Measurements from ENCODE around the gene CRTC3. TPM values are rescaled to one million over a fixed set of nuclear protein-coding genes. Genes with fewer than 3 reads are reported as not detected.

Gene CRTC3
- total RNA-seq, 1 experiment from 2014 or later: 3.9 TPM

DNA sequence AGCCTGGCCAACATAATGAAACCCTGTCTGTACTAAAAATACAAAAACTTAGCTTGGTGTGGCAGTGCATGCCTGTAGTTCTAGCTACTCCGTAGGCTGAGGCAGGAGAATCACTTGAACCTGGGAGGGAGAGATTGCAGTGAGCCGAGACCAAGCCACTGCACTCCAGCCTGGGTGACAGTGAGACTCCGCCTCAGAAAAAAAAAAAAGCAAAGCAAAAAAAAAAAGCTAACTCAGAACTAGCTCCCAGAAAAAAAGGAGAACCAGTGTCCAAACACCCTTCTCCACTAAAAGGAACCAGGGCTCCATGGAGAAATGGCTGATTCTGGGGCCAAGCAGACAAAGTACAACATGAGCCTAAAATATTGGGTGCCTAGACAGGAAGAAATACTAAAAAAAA lies 16.7 kb upstream of the CRTC3 start:
- no peak overlapping the region for H3K14ac ChIP-seq (ENCODE audit: insufficient read depth, low read length)
- no peak overlapping the region for H4K8ac ChIP-seq (replicated peaks; ENCODE audit: insufficient read length, low read depth, low read length)
- H3K23ac ChIP-seq (ENCODE audit: insufficient read length, low read depth, low read length): no peak overlapping the region
- no peaks in the 10 kb centered on the region for H4K20me1 ChIP-seq (ENCODE audit: control insufficient read depth, insufficient read depth, insufficient read length)
- H4K5ac ChIP-seq (ENCODE audit: insufficient read length, low read depth, low read length): no peak overlapping the region
- no peak overlapping the region for H3K4me2 ChIP-seq (ENCODE audit: insufficient read depth, insufficient read length, low read length)
- no peak overlapping the region for H2BK12ac ChIP-seq (ENCODE audit: insufficient read length, low read depth, low read length)
- H3K18ac ChIP-seq (ENCODE audit: insufficient read length, low read depth, low read length): no peak overlapping the region
- peaks cover 7 to 13% of the 10 kb centered on the region in 2 experiments for H3K9me3 Mint-ChIP-seq
- H3K27me3 Mint-ChIP-seq (ENCODE audit: low read depth): peaks cover 2% of the 10 kb centered on the region
- H2BK20ac ChIP-seq (ENCODE audit: low read depth, low read length, poor library complexity, severe bottlenecking): no peak overlapping the region
- no peak overlapping the region for H3K4me3 Mint-ChIP-seq
- H3K27ac Mint-ChIP-seq: no peak overlapping the region
- no peak overlapping the region for H3K4ac ChIP-seq (ENCODE audit: low read depth, low read length)
- H3K36me3 Mint-ChIP-seq (ENCODE audit: insufficient read depth in 1 of 3, low read depth in 3 of 3): peaks cover 2 to 16% (median 4%) of the 10 kb centered on the region in 3 experiments; a peak in 3 of 7 replicates
- no peak overlapping the region for H3K27ac ChIP-seq (ENCODE audit: insufficient read length, low read depth, low read length)
- H2AK5ac ChIP-seq (ENCODE audit: insufficient read length, low read length): no peak overlapping the region
- H3T11ph ChIP-seq (ENCODE audit: low read length): no peak overlapping the region
- H3K4me1 ChIP-seq (ENCODE audit: insufficient read depth, low read length): no peaks in the 10 kb centered on the region; the same call in 1 of the 2 replicates
- H3K23me2 ChIP-seq (ENCODE audit: insufficient read length, low read depth, low read length, poor library complexity, severe bottlenecking): no peaks in the 10 kb centered on the region
- no peak for DNase-seq
- no peak overlapping the region for H4K91ac ChIP-seq (ENCODE audit: insufficient read length, low read depth, low read length)
- no peak overlapping the region for H3K56ac ChIP-seq (ENCODE audit: insufficient read length, low read depth, low read length)
- H3K4me1 Mint-ChIP-seq: 0 out of 4 replicates have a peak, but pooled peaks cover 0 to 2% of the 10 kb centered on the region in 2 experiments
- no peak overlapping the region for H2BK5ac ChIP-seq (ENCODE audit: insufficient read length, low read length)
- no peaks in the 10 kb centered on the region for H3K27me3 ChIP-seq (ENCODE audit: insufficient read depth, low read length)
- TF ChIP-seq CTCF (conservative IDR thresholded peaks at IDR 0.05): no peak
- no CpG with 5 or more reads among the region's 3 CpGs for WGBS (ENCODE audit: extremely low coverage, insufficient read length, low lambda C conversion rate)
- no peaks in the 10 kb centered on the region for H3K79me2 ChIP-seq (ENCODE audit: insufficient read depth, low read length)
- no peaks in the 10 kb centered on the region for H3K79me1 ChIP-seq (ENCODE audit: insufficient read depth, low read depth, low read length, poor library complexity, severe bottlenecking)
- H2BK120ac ChIP-seq (ENCODE audit: low read depth, low read length, poor library complexity, severe bottlenecking): no peak overlapping the region
- no peaks in the 10 kb centered on the region for H3K9me3 ChIP-seq (ENCODE audit: control insufficient read depth, low read depth, low read length)
- no peak overlapping the region for H3K9ac ChIP-seq (ENCODE audit: extremely low read depth, insufficient read length, low read length)
- H2AFZ ChIP-seq (ENCODE audit: low read length): no peak overlapping the region
- H2BK15ac ChIP-seq (ENCODE audit: low read depth, low read length): no peak overlapping the region
